HEK293 (cell line): Measurements from ENCODE around the gene FMNL3.

Experiments used
- CTCF ChIA-PET: fragments of 350-600 bp; formaldehyde crosslinking; extraction: SDS; loops from one replicate; lab custom pipeline; 2021; ENCODE audit warnings: antibody characterized with exemption; lab: Yijun Ruan, JAX
- POLR2A ChIA-PET: fragments of 300-600 bp; formaldehyde crosslinking; extraction: SDS; loops from one replicate; lab custom pipeline; 2020; ENCODE audit warnings: antibody characterized with exemption, inconsistent platforms; lab: Yijun Ruan, JAX
- H3K27ac ChIP-seq: fragments of 200-500 bp; sonication (Bioruptor generic); 2 replicates; pipeline ENCODE4 v1.5.1; 2014; ENCODE audit warnings: low read depth, low read length, control low read depth, inconsistent platforms; ENCODE audit errors: extremely low read depth
- H3K36me3 ChIP-seq, 2 experiments: fragments of 200-500 bp in 1 of 2; sonication (Bioruptor generic) in 1 of 2; 1 replicate in 1 of 2; 2 replicates in 1 of 2; pipeline ENCODE4 v1.5.1; 2014 to 2017; ENCODE audit warnings: inconsistent platforms in 2 of 2, low read length in 2 of 2; ENCODE audit not compliant: control insufficient read depth in 2 of 2, insufficient read depth in 1 of 2
- H3K4me1 ChIP-seq: fragments of 200-500 bp; sonication (Bioruptor generic); 2 replicates; pipeline ENCODE4 v1.5.1; 2014; ENCODE audit warnings: mild to moderate bottlenecking, low read length, inconsistent platforms; ENCODE audit not compliant: control insufficient read depth, insufficient read depth
- H3K4me3 ChIP-seq: 2 replicates; pipeline ENCODE4 v1.5.1; 2011; ENCODE audit warnings: low read depth, mild to moderate bottlenecking, control low read depth, low read length, moderate library complexity
- H3K9me3 ChIP-seq: fragments of 200-500 bp; sonication (Bioruptor generic); 2 replicates; pipeline ENCODE4 v1.5.1; 2014; ENCODE audit warnings: low read depth, low read length, inconsistent platforms; ENCODE audit not compliant: control insufficient read depth, insufficient read depth
- FEZF1 ChIP-seq: fragments of 450-650 bp; formaldehyde crosslinking; IDR thresholded peaks from 2 replicates; pipeline ENCODE4 v1.5.1; 2016; ENCODE audit warnings: missing biosample characterization, missing genetic modification characterization
- GLIS1 ChIP-seq: fragments of 450-650 bp; formaldehyde crosslinking; IDR thresholded peaks from 2 replicates; pipeline ENCODE4 v1.5.1; 2016; ENCODE audit warnings: missing biosample characterization, missing genetic modification characterization
- KLF10 ChIP-seq: fragments of 450-650 bp; IDR thresholded peaks from 2 replicates; pipeline ENCODE4 v1.5.1; 2018; ENCODE audit warnings: missing biosample characterization, mild to moderate bottlenecking, missing genetic modification characterization
- SCRT1 ChIP-seq: fragments of 450-650 bp; formaldehyde crosslinking; IDR thresholded peaks from 2 replicates; pipeline ENCODE4 v1.5.1; 2016; ENCODE audit warnings: missing biosample characterization, missing genetic modification characterization, borderline replicate concordance
- SP2 ChIP-seq: fragments of 450-650 bp; formaldehyde crosslinking; IDR thresholded peaks from 2 replicates; pipeline ENCODE4 v1.5.1; 2016; ENCODE audit warnings: missing biosample characterization, missing genetic modification characterization
- ZFP37 ChIP-seq: fragments of 450-650 bp; formaldehyde crosslinking; IDR thresholded peaks from 2 replicates; pipeline ENCODE4 v1.5.1; 2016; ENCODE audit warnings: missing biosample characterization, missing genetic modification characterization
- ZFP69B ChIP-seq: fragments of 450-650 bp; formaldehyde crosslinking; IDR thresholded peaks from 2 replicates; pipeline ENCODE4 v1.5.1; 2016; ENCODE audit warnings: missing biosample characterization, missing genetic modification characterization
- ZNF10 ChIP-seq: fragments of 450-650 bp; formaldehyde crosslinking; IDR thresholded peaks from 2 replicates; pipeline ENCODE4 v1.5.1; 2017; ENCODE audit warnings: missing biosample characterization, missing genetic modification characterization
- ZNF146 ChIP-seq: fragments of 450-650 bp; formaldehyde crosslinking; IDR thresholded peaks from 2 replicates; pipeline ENCODE4 v1.5.1; 2016; ENCODE audit warnings: missing biosample characterization, missing genetic modification characterization
- ZNF155 ChIP-seq: fragments of 450-650 bp; formaldehyde crosslinking; IDR thresholded peaks from 2 replicates; pipeline ENCODE4 v1.5.1; 2016; ENCODE audit warnings: missing biosample characterization, missing genetic modification characterization
- ZNF174 ChIP-seq: fragments of 450-650 bp; formaldehyde crosslinking; IDR thresholded peaks from 2 replicates; pipeline ENCODE4 v1.5.0; 2017; ENCODE audit warnings: missing biosample characterization, mild to moderate bottlenecking, missing genetic modification characterization
- ZNF23 ChIP-seq: fragments of 450-650 bp; formaldehyde crosslinking; IDR thresholded peaks from 2 replicates; pipeline ENCODE4 v1.5.1; 2016; ENCODE audit warnings: missing biosample characterization, missing genetic modification characterization, borderline replicate concordance
- ZNF664 ChIP-seq: fragments of 450-650 bp; formaldehyde crosslinking; IDR thresholded peaks from 2 replicates; pipeline ENCODE4 v1.5.1; 2016; ENCODE audit warnings: missing biosample characterization, missing genetic modification characterization
- ZNF701 ChIP-seq: fragments of 450-650 bp; formaldehyde crosslinking; IDR thresholded peaks from 2 replicates; pipeline ENCODE4 v1.5.1; 2016; ENCODE audit warnings: missing biosample characterization, missing genetic modification characterization
- TF ChIP-seq, protein P1 (sequence below): fragments of 450-650 bp; formaldehyde crosslinking; IDR thresholded peaks from 2 replicates; pipeline ENCODE4 v1.5.1; 2017; ENCODE audit warnings: missing biosample characterization, missing genetic modification characterization
- TF ChIP-seq, protein P2 (sequence below): fragments of 450-650 bp; formaldehyde crosslinking; IDR thresholded peaks from 2 replicates; pipeline ENCODE4 v1.5.1; 2016; ENCODE audit warnings: missing biosample characterization, missing genetic modification characterization, borderline replicate concordance

The FMNL3 gene

DNA sequence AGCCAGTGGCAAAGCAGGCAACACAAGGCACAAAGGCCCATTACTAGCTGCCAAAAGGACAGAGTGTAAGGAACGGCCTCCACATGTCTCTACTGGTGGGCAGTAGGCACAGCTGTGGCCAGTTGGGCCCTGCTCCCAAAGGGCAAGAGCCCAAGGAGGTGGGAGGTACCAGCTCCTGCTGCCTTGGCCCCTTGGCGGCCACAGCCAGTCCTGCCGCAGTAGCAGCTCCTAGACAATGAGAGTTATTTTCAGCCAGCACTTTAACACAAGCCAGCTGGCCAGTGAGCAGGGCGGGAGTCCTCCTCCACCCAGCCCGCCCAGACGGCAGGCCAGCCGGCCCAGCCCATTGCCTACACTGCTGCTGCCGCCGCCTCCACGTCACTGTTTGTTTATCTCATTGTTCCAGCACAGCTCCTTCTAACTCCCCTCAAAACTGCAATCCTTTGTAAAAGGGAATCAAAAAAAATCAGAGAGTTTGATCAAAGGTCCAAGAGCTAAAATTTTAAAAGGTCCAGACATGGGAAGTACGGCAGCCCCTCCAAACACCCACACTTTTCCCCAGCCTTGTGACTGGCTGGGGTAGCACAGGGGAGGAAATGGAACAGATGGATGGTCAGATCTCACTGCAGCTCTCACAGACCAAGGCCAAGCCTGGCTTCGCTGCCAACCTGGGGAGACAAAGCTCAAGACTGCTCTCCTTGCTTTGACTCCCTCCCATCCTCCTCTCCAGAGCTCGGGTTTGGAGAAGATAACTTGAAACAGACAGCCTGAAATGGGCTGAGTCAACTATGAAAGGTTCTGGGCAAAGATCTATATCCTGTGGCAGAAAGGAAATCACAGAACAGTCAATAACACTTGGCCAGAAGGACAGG is 33.5 kb downstream of the FMNL3 start (continued):
- TF ChIP-seq, protein P1, sequence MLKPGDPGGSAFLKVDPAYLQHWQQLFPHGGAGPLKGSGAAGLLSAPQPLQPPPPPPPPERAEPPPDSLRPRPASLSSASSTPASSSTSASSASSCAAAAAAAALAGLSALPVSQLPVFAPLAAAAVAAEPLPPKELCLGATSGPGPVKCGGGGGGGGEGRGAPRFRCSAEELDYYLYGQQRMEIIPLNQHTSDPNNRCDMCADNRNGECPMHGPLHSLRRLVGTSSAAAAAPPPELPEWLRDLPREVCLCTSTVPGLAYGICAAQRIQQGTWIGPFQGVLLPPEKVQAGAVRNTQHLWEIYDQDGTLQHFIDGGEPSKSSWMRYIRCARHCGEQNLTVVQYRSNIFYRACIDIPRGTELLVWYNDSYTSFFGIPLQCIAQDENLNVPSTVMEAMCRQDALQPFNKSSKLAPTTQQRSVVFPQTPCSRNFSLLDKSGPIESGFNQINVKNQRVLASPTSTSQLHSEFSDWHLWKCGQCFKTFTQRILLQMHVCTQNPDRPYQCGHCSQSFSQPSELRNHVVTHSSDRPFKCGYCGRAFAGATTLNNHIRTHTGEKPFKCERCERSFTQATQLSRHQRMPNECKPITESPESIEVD (tag by site-specific recombination), result no peak
- no peak for TF ChIP-seq ZNF146 (tag by site-specific recombination)
- TF ChIP-seq ZFP69B, result no peak

DNA sequence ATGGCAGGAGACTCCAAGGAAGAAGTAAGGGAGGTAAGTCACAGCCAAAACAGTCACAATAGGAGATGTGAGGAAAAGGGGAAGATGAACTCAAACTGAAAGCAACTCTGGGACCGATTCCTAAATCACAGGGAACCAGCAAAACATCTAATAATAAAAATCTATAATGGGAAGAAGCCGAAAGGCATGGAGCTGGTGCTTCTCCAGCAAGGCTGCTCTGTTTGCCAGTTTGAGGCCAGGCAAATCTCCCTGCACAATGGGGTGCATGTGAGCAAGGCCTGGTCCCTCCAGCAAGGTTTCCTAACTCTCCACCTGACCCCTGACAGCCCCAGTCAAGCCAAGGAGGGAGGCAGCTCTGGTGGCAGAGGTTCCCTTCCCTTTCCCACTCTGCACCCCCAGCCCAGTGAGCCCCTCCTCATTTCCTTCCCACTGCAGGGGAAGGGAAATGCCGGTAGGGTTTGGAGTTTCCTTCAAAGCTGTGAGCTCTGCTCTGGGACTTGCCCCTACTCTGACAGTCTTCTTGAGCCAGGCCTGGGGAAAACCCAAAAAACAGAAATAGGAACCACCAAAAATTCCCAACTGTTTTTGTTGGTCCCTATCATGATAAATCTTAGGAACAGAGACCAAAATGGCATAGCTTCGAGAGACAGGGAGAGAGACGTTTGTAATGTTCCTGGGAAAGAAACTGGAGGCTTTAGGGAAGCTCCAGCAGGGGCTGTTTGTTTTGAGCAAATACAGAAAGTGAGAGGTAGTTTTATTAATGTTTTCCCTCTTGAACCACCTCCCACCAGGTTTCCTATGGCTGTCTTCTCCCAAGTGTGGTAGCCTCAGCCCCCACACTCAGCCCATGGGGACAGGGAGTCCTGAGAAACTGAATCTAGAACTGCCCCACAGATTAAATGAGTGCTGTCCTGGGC is 34.6 kb downstream of the FMNL3 start:
- Histone ChIP-seq H3K36me3 (no peaks in the 10 kb centered on the region), H3K9me3 (no peaks in the 10 kb centered on the region), H3K4me3 (no peak overlapping the region), H3K4me1 (peaks cover 2% of the 10 kb centered on the region; the same call in 1 of the 2 replicates), H3K27ac (no peak overlapping the region; the same call in 1 of the 2 replicates)
- POLR2A ChIA-PET, result interaction anchor here (0.6 to 1.0 kb wide), 2 partner anchors 9 to 69 kb away, joined by 3 to 4 read pairs; partner anchors contain the start of gene TMBIM6
- no peak for TF ChIP-seq KLF10 (tag by site-specific recombination)
- no peak for TF ChIP-seq ZNF23 (tag by site-specific recombination)
- TF ChIP-seq ZNF174 (tag by site-specific recombination), result no peak
- no peak for TF ChIP-seq SP2 (tag by site-specific recombination)
- TF ChIP-seq ZNF155 (tag by site-specific recombination), result no peak
- no peak for TF ChIP-seq ZNF664
- no peak for TF ChIP-seq SCRT1 (tag by site-specific recombination)
- no peak for TF ChIP-seq GLIS1 (tag by site-specific recombination)
- TF ChIP-seq, protein P2, sequence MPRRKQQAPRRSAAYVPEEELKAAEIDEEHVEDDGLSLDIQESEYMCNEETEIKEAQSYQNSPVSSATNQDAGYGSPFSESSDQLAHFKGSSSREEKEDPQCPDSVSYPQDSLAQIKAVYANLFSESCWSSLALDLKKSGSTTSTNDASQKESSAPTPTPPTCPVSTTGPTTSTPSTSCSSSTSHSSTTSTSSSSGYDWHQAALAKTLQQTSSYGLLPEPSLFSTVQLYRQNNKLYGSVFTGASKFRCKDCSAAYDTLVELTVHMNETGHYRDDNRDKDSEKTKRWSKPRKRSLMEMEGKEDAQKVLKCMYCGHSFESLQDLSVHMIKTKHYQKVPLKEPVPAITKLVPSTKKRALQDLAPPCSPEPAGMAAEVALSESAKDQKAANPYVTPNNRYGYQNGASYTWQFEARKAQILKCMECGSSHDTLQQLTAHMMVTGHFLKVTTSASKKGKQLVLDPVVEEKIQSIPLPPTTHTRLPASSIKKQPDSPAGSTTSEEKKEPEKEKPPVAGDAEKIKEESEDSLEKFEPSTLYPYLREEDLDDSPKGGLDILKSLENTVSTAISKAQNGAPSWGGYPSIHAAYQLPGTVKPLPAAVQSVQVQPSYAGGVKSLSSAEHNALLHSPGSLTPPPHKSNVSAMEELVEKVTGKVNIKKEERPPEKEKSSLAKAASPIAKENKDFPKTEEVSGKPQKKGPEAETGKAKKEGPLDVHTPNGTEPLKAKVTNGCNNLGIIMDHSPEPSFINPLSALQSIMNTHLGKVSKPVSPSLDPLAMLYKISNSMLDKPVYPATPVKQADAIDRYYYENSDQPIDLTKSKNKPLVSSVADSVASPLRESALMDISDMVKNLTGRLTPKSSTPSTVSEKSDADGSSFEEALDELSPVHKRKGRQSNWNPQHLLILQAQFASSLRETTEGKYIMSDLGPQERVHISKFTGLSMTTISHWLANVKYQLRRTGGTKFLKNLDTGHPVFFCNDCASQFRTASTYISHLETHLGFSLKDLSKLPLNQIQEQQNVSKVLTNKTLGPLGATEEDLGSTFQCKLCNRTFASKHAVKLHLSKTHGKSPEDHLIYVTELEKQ (tag by site-specific recombination), result no peak
- TF ChIP-seq ZNF701 (tag by site-specific recombination), result no peak
- TF ChIP-seq ZFP37 (tag by site-specific recombination), result no peak
- no peak for TF ChIP-seq ZNF10 (tag by site-specific recombination)
- TF ChIP-seq FEZF1 (tag by site-specific recombination), result no peak
- CTCF ChIA-PET, result interaction anchor here (0.6 to 1.0 kb wide), 3 partner anchors 7 to 35 kb away, joined by 3 to 5 read pairs (median 4); no protein-coding TSS in a partner anchor
